HG03066 (cell line): ENCODE results near the gene RFC5.
"Not testable (repeated sequence)": the region's sequence is repeated elsewhere in the genome, so short reads cannot be mapped to it uniquely, and the experiment has no call there.

Source experiments
- ATAC-seq: cut with Tn5 transposase; IDR thresholded peaks from one replicate; pipeline ENCODE4 v1.9.1; 2021; ENCODE audit warnings: low read depth; ENCODE audit not compliant: unreplicated experiment

RFC5 gene

GRCh38 chr12:118013283-118013682 lies 3.2 kb upstream of the RFC5 start:
- ATAC-seq, result no peak

DNA sequence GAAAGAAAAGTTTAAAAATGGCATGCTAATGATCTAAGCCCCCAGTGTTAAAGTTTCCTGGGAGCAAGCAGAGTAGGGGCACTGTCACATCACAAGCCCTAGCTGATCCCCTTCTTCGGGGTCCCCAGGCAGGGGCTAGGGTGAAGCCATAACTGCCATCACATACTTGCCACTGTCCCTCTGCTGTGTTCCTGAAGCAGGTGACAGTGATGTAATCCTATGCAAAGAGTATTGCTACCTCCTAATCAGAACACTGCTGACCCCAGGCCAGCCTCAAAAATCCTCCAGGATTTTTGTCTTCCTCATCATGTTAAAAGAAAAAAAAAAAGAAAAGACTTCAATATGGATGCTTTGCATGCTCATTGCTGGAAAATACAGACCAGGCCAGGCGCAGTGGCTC lies 1.2 kb upstream of the RFC5 start:
- no peak for ATAC-seq

GRCh38 chr12:118015944-118016343 lies 559 bp upstream of the RFC5 start:
- ATAC-seq, result no peak

DNA sequence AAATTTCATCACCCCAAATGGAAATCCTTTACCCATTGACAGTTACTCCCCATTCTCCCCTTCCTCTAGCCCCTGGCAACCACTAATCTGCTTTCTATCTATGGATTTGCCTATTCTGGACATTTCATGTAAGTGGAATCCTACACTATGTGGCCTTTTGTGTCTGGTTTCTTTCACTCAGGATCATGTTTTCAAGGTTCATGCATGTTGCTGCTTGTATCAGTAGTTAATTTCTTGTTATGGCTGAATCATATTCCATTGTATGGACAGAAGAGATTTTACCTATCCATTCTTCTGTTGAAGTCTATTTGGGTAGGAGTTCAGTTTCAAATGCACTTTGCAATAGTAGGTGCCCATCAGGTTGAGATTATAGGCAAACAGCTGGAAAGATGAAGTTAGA lies 1.4 kb downstream of the RFC5 start:
- ATAC-seq, result no peak

DNA sequence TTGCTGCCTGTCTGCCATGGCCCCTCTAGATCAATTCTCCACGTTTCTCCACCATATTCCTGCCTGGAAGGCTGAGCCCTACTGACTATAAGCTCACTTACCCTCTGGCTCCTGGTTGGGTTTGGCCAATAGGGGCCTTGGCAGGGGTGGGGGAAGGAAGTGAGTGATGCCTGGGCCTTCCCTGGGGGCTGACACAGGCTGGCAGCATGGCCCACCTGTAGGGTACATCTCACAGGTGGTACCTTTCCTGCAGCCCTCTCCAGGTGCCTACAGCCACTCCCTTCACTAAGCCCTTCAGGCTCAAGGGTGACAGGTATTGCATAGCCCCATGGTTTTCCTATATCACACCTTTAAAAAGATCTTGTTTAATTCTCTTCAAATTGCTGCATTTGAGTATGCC lies 3.5 kb downstream of the RFC5 start:
- ATAC-seq, result no peak

DNA sequence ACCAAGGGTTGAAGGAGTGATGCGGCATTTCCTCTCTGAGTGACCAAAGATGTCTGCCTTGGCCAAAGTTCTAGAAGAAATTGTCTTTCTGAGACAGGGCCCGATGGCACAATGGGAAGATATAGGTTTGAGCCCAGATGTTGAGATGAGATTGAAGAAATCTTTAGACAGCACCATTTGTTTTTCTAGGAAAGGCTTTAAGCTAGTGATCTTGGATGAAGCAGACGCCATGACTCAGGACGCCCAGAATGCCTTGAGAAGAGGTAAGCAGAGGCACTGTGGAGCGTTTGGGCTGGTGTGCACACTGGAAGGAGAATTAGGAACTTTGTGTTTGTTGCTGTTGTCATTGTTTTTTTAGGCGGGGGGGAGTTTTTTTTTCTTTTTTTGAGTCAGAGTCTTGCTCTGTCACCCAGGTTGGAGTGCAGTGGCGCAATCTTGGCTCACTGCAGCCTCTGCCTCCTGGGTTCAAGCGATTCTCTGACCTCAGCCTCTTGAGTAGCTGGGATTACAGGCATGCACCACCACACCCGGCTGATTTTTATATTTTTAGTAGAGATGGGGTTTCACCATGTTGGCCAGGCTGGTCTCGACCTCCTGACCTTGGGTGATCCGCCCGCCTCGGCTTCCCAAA lies 5.7 kb downstream of the RFC5 start:
- ATAC-seq, result not testable (repeated sequence)

DNA sequence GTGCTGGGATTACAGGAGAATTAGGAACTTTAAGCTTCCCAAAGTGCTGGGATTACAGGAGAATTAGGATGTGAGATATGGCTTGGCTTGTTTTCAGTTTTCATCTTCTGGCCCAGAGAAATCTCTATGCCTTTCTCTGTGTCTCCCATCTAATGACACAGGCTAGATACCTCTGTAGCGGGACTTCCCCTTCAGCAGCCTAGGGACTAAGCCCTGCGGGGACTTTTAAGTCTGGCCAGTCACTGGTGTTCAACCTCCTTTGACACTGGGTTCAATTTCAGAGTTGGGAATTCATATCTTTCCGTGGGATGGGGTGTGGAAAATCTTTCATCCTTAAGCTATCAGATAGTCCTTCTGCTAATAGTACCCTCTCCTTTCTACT lies 6.2 kb downstream of the RFC5 start:
- ATAC-seq, result no peak

DNA sequence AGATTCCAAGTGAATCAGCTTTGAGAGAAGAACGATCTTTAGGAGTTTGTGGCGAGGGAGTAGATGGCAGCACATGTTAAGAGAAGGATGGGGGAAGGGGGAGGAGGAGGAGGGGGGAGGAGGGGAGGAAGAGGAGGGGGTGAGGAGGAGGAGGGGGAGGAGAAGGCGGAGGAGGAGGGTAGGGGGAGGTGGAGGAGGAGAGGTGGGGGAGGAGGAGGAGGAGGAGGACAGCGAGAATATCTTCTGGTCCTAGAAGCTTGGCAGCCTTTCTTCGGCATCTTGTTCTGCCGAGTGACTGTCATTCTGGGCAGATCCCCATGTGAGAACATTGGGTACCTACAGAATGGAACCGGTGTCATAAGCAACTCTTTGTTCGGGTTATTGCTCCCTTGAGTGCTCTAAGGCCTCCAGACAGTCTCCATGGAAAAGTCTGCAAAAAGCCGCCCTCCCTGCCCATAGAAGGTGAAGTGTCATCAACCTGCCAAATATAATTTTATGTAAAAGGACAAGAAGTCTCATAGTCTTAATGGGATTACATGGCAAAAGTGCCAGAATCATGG lies 6.9 kb downstream of the RFC5 start:
- no peak for ATAC-seq

- no peak for ATAC-seq
Measured at GRCh38 chr12:118025168-118025567, 8.7 kb downstream of the RFC5 start.

DNA sequence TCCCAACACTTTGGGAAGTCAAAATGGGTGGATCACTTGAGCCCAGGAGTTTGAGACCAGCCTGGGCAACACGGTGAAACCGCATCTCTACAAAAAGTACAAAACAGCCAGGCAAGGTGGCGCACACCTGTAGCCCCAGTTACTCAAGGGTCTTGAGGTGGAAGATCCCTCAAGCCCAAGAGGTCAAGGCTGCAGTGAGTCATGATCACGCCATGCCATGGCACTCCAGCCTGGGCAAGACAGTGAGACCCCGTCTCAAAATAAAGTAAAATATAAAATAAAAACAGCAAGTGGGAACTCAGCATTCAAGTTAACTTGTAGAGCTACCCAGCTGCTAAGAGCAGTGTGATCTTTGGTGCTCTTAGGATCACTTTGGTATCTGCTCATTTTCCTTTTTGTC lies 12.7 kb downstream of the RFC5 start:
- ATAC-seq, result no peak

DNA sequence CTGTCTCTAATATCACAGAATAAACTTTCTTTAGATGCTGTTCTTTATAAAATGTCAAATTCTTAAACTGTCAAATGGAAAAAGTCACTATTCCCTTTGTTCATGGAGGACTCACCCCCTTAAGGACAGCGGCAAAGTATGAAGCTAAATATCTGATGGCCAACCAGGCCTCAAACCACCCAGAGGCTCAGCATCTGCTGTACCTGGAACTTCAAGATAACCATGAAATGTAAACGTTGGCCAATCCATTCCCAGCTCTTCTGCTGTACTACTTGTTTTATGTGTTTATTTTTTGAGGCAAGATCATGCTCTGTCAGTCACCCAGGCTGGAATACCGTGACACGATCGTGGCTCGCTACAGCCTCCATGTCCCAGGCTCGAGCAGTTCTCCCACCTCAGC lies 15.7 kb downstream of the RFC5 start:
- no peak for ATAC-seq

DNA sequence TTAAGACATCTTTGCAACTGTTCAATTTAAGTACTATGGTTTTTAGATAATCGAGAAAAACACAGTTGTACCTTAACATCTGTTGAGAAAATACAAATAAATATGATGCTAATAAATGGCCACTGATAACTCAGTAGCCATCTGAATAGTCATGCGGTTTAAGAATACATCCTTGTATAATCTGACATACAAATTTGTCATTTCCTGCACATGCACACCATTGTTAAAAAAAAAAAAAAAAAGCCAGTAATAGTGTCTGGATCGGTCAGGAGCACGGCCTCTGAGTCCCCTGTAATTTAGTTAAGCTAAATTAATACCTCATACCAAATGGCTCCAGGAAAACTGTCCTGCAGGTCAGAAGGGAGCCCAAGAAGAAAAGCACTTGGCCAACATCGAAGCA lies 16.8 kb downstream of the RFC5 start:
- no peak for ATAC-seq

DNA sequence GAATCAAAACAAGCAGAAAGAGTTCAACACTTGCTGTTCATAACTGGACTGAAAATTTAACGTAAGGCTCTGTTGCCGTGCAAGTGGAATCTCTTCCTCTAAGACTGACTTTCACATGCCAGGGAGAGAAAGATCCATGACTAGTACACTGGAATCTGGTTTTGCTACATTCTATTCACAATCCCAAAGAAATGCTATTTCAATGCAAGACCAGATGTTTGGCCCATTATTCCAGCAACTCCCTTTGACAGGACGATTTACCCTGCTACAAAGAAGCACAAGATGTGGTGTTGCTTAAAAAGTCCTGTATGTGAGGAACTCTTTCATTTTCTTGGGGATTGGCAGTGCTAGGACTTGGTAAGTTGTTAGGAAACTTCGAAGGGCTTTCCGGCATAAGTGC lies 17.4 kb downstream of the RFC5 start:
- ATAC-seq, result no peak

GRCh38 chr12:118034429-118035189 lies 18.1 kb downstream of the RFC5 start:
- ATAC-seq, result no peak

GRCh38 chr12:118035190-118036041 lies 18.9 kb downstream of the RFC5 start:
- peak; percentile 90 for ATAC-seq

DNA sequence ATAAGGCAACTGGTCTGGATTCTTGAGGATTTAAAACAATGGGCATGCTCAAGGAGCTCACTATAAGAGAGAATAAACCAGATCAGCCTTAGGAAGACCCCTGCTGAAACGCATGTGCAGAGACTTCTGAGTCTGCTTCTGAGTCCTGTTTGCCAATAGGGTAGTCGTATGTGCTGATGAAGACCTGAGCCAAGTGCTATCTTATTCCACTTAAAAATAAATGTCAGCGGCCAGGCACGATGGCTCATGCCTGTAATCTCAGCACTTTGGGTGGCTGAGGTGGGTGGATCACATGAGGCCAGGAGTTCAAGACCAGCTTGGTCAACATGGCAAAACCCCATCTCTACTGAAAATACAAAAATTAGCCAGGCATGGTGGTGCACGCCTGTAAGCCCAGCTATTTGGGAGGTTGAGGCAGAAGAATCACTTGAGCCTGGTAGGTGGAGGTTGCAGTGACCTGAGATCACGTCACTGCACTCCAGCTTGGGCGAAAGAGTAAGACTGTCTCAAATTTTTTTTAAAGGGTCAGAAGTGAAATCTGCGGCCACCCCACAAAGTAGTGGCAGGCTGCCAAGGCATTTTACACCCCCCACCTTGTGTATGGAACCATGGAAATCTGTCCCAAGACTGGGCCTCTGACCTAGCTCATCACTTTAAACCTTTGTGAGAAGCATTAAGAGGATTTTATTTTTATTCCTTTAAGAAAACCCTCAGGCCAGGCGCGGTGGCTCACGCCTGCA lies 20.3 kb downstream of the RFC5 start:
- no peak for ATAC-seq

DNA sequence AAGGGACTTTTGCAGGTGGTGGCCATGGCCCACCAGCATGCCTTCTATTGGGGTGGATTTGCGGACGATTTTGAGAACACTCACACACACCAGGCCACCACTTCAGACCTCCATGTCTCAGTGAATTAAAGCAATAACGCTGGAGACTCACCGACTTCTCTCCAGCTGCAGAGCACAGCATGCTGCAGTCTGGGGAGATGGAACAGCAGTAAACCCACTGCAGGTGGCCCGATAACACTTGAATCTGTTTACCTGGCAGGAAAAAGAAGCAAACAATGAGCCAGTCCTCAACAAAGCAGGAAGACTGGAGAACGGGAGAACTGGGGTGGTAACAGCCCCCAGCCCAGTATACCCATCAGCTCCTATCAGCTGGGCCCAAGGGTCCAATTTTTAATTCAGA lies 21.6 kb downstream of the RFC5 start:
- ATAC-seq, result no peak

DNA sequence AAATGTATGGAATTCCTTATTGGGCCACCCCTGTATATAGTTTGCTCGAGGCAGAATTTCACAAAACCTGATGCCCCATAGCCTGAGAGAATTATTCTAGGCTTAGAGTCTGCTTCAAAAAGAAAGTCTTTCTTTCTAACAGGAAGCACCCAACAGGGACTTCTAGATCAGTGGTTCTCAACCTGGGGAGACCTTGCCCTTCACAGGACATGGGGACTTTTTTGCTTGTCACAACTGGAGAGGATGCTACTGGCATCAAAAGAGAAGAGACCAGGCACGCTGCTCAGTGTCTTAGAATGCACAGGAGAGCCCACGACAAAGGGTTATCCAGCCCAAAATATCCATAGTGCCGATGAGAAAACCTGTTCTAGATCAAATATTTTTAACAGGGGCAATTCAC lies 25.6 kb downstream of the RFC5 start:
- ATAC-seq, result no peak

GRCh38 chr12:118044075-118044474 lies 27.6 kb downstream of the RFC5 start:
- no peak for ATAC-seq

GRCh38 chr12:118044577-118044976 lies 28.1 kb downstream of the RFC5 start:
- ATAC-seq, result no peak

GRCh38 chr12:118046430-118046829 lies 29.9 kb downstream of the RFC5 start:
- ATAC-seq, result no peak
